ENCODE measurements around the gene BANF1. TPM values are rescaled to one million over a fixed set of nuclear protein-coding genes. Genes with fewer than 3 reads are reported as not detected.
A peak's percentile ranks its signal among the peaks of the same experiment; 100 is the strongest.

BANF1 gene
- total RNA-seq, 1 experiment from 2014 or later, result 386 TPM

- BruUV-seq (replicated peaks), result TSS peak; percentile 91
- Histone ChIP-seq H3K9me3 (ENCODE audit: insufficient read depth, low read depth) (no peaks in the 10 kb centered on the region), H2AFZ (peak within 1 kb of the TSS; percentile 93), H3K36me3 (ENCODE audit: low read depth) (peaks cover 9% of the 10 kb centered on the region; the same call in 1 of the 2 replicates), H3K4me3 (peak within 1 kb of the TSS; percentile 71), H3K79me2 (ENCODE audit: low read depth) (peaks cover 35% of the 10 kb centered on the region), H3K4me2 (peak within 1 kb of the TSS; percentile 95), H3K27me3 (ENCODE audit: insufficient read depth, low read depth) (no peaks in the 10 kb centered on the region), H3K4me1 (replicated peaks; ENCODE audit: insufficient read depth) (peaks cover 13% of the 10 kb centered on the region), H3K9me2 (ENCODE audit: insufficient read depth) (no peaks in the 10 kb centered on the region), H4K20me1 (ENCODE audit: insufficient read depth) (peaks cover 17% of the 10 kb centered on the region), H3K27ac (peak within 1 kb of the TSS; percentile 63), H3F3A (ENCODE audit: insufficient read depth, low read depth) (no peaks in the 10 kb centered on the region; the same call in 1 of the 2 replicates)
- intact Hi-C loops (cut with micrococcal nuclease; ENCODE audit: unreplicated experiment), result loop anchor here (1.0 kb wide), 2 partner anchors 42 to 73 kb away; partner anchors contain the start of genes C11orf68, DRAP1 and FIBP
- TF ChIP-seq EZH2 (IDR thresholded peaks at IDR 0.05; ENCODE audit: low read depth), result no peak
- TF ChIP-seq, protein P1, sequence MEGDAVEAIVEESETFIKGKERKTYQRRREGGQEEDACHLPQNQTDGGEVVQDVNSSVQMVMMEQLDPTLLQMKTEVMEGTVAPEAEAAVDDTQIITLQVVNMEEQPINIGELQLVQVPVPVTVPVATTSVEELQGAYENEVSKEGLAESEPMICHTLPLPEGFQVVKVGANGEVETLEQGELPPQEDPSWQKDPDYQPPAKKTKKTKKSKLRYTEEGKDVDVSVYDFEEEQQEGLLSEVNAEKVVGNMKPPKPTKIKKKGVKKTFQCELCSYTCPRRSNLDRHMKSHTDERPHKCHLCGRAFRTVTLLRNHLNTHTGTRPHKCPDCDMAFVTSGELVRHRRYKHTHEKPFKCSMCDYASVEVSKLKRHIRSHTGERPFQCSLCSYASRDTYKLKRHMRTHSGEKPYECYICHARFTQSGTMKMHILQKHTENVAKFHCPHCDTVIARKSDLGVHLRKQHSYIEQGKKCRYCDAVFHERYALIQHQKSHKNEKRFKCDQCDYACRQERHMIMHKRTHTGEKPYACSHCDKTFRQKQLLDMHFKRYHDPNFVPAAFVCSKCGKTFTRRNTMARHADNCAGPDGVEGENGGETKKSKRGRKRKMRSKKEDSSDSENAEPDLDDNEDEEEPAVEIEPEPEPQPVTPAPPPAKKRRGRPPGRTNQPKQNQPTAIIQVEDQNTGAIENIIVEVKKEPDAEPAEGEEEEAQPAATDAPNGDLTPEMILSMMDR (conservative IDR thresholded peaks at IDR 0.05), result no peak
- POLR2A ChIA-PET (ENCODE audit: unreplicated experiment), result interaction anchor here (0.6 to 0.9 kb wide), 2 partner anchors 72 to 183 kb away, joined by 3 to 6 read pairs; no protein-coding TSS in a partner anchor
- CTCF ChIA-PET, result interaction anchor here (1.6 kb wide), 1 partner anchor 73 kb away, joined by 7 read pairs; the partner anchor contains the start of gene FIBP
- peak; percentile 94 to 97 for DNase-seq
These were observed 40.8 kb upstream of the BANF1 start, which contains the start of gene SART1 for GRCh38 chr11:65961267-65962140. Gene SART1 (plus strand): TSS chr11:65961734. CDS start chr11:65961781, 47 bp downstream.

- BruUV-seq (replicated peaks), result TSS peak; percentile 56
- CTCF ChIA-PET, result interaction anchor here (0.5 to 1.6 kb wide), 3 partner anchors 39 to 75 kb away, joined by 7 to 11 read pairs (median 9); partner anchors contain the start of gene FIBP
- H4K20me1 ChIP-seq (ENCODE audit: insufficient read depth), result peaks cover 17% of the 10 kb centered on the region
These were observed 40.1 kb upstream of the BANF1 start for GRCh38 chr11:65962141-65962564.

DNA sequence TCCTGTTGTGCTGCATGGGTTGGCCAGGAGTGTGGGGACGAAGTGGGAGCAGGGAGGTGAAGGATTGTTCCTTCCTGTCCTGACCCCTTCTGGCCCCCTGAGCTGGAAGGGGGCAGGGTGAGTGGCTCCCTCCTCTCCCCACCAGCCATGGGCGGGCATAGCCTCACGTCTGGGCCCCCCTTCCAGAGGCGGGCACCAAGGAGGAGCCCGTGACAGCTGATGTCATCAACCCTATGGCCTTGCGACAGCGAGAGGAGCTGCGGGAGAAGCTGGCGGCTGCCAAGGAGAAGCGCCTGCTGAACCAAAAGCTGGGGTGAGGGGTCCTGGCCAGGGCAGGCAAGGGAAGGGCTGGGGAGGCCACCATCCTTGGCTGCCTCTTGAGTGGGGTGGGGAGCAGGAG lies 37.4 kb upstream of the BANF1 start:
- Histone ChIP-seq H3K9me3 (ENCODE audit: insufficient read depth, low read depth) (no peaks in the 10 kb centered on the region), H2AFZ (no peak overlapping the region), H3K27ac (no peak overlapping the region), H3K36me3 (ENCODE audit: low read depth) (peaks cover 19% of the 10 kb centered on the region; the same call in 1 of the 2 replicates), H4K20me1 (ENCODE audit: insufficient read depth) (peaks cover 17% of the 10 kb centered on the region), H3K4me2 (no peak overlapping the region), H3F3A (ENCODE audit: insufficient read depth, low read depth) (peaks cover 4% of the 10 kb centered on the region; the same call in 1 of the 2 replicates), H3K4me1 (replicated peaks; ENCODE audit: insufficient read depth) (peaks cover 13% of the 10 kb centered on the region), H3K4me3 (no peak overlapping the region), H3K79me2 (ENCODE audit: low read depth) (peaks cover 35% of the 10 kb centered on the region), H3K9me2 (ENCODE audit: insufficient read depth) (no peaks in the 10 kb centered on the region), H3K27me3 (ENCODE audit: insufficient read depth, low read depth) (no peaks in the 10 kb centered on the region)
- no peak for DNase-seq
- intact Hi-C loops (cut with micrococcal nuclease; ENCODE audit: unreplicated experiment), result no loop called here
- ChIA-PET POLR2A (ENCODE audit: unreplicated experiment) (no interaction called here), CTCF (interaction anchor here (0.6 kb wide), 1 partner anchor 242 kb away, joined by 3 read pairs; no protein-coding TSS in a partner anchor)
- TF ChIP-seq, protein P1 (conservative IDR thresholded peaks at IDR 0.05), result no peak
- no peak for TF ChIP-seq EZH2 (IDR thresholded peaks at IDR 0.05; ENCODE audit: low read depth)
- no TSS peak for BruUV-seq (replicated peaks)

More at GRCh38 chr11:65962141-65962564, 40.1 kb upstream of the BANF1 start:
- intact Hi-C loops (cut with micrococcal nuclease; ENCODE audit: unreplicated experiment), result no loop called here
- H3K9me2 ChIP-seq (ENCODE audit: insufficient read depth), result no peaks in the 10 kb centered on the region
- H3K27ac ChIP-seq, result no peak overlapping the region
- no peak overlapping the region for H2AFZ ChIP-seq
- peak overlapping the region; percentile 71 for H3K4me3 ChIP-seq
- TF ChIP-seq EZH2 (IDR thresholded peaks at IDR 0.05; ENCODE audit: low read depth), result no peak
- H3F3A ChIP-seq (ENCODE audit: insufficient read depth, low read depth), result no peaks in the 10 kb centered on the region; the same call in 1 of the 2 replicates
- H3K27me3 ChIP-seq (ENCODE audit: insufficient read depth, low read depth), result no peaks in the 10 kb centered on the region
- H3K4me1 ChIP-seq (replicated peaks; ENCODE audit: insufficient read depth), result peaks cover 13% of the 10 kb centered on the region
- no peak for DNase-seq
- POLR2A ChIA-PET (ENCODE audit: unreplicated experiment), result interaction anchor here (0.7 to 0.9 kb wide), 2 partner anchors 72 to 144 kb away, joined by 3 to 10 read pairs; no protein-coding TSS in a partner anchor
- peak overlapping the region; percentile 95 for H3K4me2 ChIP-seq
- peaks cover 14% of the 10 kb centered on the region; the same call in 1 of the 2 replicates for H3K36me3 ChIP-seq (ENCODE audit: low read depth)
- no peaks in the 10 kb centered on the region for H3K9me3 ChIP-seq (ENCODE audit: insufficient read depth, low read depth)
- peaks cover 35% of the 10 kb centered on the region for H3K79me2 ChIP-seq (ENCODE audit: low read depth)
